Right renal pelvis (tissue), 4 donors: Measurements from ENCODE around the gene MYH13. TPM values are rescaled to one million over a fixed set of nuclear protein-coding genes. Genes with fewer than 3 reads are reported as not detected.

ENCODE experiments used
- DNase-seq, 4 donors: peaks; one replicate each; pipeline ENCODE4 v3.0.0-alpha.2; 2013; ENCODE audit warnings: low read depth in 4 of 4, low spot score in 3 of 4, missing footprints in 1 of 4
- polyA plus RNA-seq, 4 donors: library from polyadenylated mRNA; unstranded; fragments of 120-200 nt; gene quantifications; one replicate each; pipeline ENCODE4 v1.2.1, GENCODE V29; 2013; ENCODE audit not compliant: insufficient read length in 4 of 4

MYH13 gene
- polyA plus RNA-seq, 4 donors: 0.17 to 0.25 (median 0.20) TPM

DNA sequence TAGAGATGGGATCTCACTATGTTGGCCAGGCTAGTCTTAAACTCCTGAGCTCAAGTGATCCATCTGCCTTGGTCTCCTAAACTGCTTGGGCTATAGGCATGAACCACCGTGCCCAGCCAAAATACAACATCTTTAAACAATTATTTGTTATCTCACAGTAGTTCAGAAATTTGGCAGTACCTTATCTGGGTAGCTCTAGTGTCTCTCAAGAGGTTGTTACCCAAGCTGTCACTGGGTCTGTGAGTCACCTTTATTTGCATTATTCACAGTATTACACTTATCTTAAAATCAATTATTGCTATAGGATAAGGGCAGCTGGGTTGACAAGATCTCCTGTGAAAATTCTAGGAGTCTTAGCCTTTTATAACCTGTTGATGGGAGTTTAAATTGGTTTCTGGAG, 110.4 kb downstream of the MYH13 start:
- DNase-seq: no peak

DNA sequence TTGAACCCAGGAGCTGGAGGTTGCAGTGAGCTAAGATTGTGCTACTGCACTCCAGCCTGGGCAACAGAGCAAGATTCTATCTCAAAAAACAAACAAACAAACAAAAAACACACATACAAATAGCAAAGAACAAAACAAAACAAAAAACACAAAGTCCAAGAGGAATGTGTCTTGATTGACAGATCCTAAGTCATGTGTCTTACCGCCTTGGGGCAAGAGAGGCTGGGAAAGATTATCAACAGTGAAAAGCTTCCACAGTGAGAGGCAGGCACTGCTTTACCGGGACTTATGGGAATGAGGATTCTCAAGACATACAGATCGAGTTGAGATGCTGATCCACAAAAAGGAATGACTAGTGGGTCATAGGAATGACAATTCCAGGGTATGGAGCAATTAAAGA, 111.7 kb downstream of the MYH13 start:
- no peak for DNase-seq

DNA sequence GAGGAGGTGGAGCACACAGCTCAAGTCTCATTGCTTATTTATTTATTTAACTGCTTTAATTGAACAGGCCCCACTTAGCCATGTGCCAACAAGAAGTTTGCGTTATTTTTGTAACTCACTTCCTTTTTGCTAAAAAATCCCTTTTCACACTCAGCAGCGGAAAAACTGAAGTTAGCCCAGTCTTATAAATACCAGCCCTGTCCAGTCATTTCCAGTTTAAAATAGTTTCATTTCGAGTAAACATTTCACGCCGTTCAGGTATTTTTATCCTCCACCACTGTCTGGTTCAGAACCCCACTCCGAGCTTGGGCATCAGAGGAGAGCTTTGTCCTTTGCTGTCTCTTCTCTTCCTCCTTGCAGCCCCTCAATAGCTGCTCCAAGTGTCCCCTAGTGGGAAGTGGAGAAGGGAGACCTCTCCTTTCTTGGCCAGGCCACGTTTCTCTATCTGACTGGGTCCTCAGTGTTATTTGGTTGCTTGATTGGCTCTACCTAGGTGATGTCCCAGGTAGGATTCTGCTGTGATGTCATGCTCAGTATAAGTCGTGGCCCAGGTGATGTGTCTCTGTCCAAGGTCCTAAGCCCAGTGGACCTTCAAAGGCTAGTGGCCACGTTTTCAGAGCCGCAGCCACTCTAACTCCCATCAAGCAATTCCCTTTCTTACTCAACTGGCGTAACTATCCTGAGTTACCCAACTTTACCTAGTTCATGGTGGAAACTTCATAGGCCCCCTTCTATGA, 121.4 kb downstream of the MYH13 start:
- no peak for DNase-seq

Other genes with a start within 250 kb of the MYH13 start
- 10 to 100 TPM; 16.2 to 19.7 (median 17.2) TPM for gene GAS7, start 174.4 kb downstream of the MYH13 start, polyA plus RNA-seq
- under 1 TPM; 0.62 to 0.97 (median 0.79) TPM for gene MYH8, start 48.9 kb upstream of the MYH13 start, polyA plus RNA-seq
- under 1 TPM; 0.06 to 0.19 (median 0.11) TPM for gene MYH4, start 96.6 kb upstream of the MYH13 start, polyA plus RNA-seq
- under 1 TPM; 0.04 to 0.06 (median 0.05) TPM for gene MYH1, start 145.5 kb upstream of the MYH13 start, polyA plus RNA-seq
- under 1 TPM in 1 of 4 donors, not detected in 3; 0.04 TPM for gene MYH2, start 176.7 kb upstream of the MYH13 start, polyA plus RNA-seq